Measurements from ENCODE around the gene CDH13. TPM values are rescaled to one million over a fixed set of nuclear protein-coding genes. Genes with fewer than 3 reads are reported as not detected.

Gene CDH13
- total and polyA plus RNA-seq, 2 of the 8 experiments (the other 6 are each of a cell fraction or from before 2014, with no cell fraction given) = 2.3 to 2.4 TPM

- TF ChIP-seq ATF2 (IDR thresholded peaks at IDR 0.05; ENCODE audit: low read length) = no peak
- no peak for TF ChIP-seq SIRT6 (IDR thresholded peaks at IDR 0.05; ENCODE audit: low read length)
- TF ChIP-seq YY1 (IDR thresholded peaks at IDR 0.05; ENCODE audit: low read depth, low read length) = no peak
These were observed 520.5 kb downstream of the CDH13 start (continued) for GRCh38 chr16:83147244-83147643.
